HL-60 (cell line): Measurements from ENCODE around the gene GMCL2.

Source experiments
- DNase-seq, 2 experiments: peaks; one replicate each; pipeline ENCODE4 v3.0.0-alpha.2; 2010 to 2020; ENCODE audit warnings: low read depth in 1 of 2, low spot score in 1 of 2
- H3K27ac ChIP-seq: fragments of 250-450 bp; sonication (Bioruptor Pico); replicated peaks from 2 replicates; pipeline ENCODE4 v1.5.1; 2020; ENCODE audit warnings: mild to moderate bottlenecking, moderate library complexity
- H3K27me3 ChIP-seq: fragments of 250-450 bp; sonication (Bioruptor Pico); 2 replicates; pipeline ENCODE4 v1.5.1; 2021; ENCODE audit warnings: mild to moderate bottlenecking, moderate library complexity; ENCODE audit not compliant: insufficient read depth, poor library complexity, severe bottlenecking
- H3K4me3 ChIP-seq: replicated peaks from 2 replicates; pipeline ENCODE4 v1.5.1; 2011; ENCODE audit warnings: mild to moderate bottlenecking, control low read depth, low read length; ENCODE audit not compliant: insufficient read depth
- GABPA ChIP-seq: IDR thresholded peaks from 2 replicates; pipeline ENCODE4 v1.6.1; 2012; ENCODE audit warnings: low read depth
- POLR2AphosphoS5 ChIP-seq: IDR thresholded peaks from 2 replicates; pipeline ENCODE4 v1.6.1; 2012; ENCODE audit warnings: low read depth
- SPI1 ChIP-seq: IDR thresholded peaks from 2 replicates; pipeline ENCODE4 v1.6.1; 2012; ENCODE audit warnings: low read depth, mild to moderate bottlenecking, borderline replicate concordance
- TF ChIP-seq, protein P1 (sequence below): IDR thresholded peaks from 2 replicates; pipeline ENCODE4 v1.6.1; 2012; ENCODE audit warnings: low read depth; ENCODE audit not compliant: insufficient replicate concordance
- TF ChIP-seq, protein P2 (sequence below): IDR thresholded peaks from one replicate; pipeline ENCODE4 v1.5.1; 2011; ENCODE audit warnings: low read length, control low read depth, inconsistent platforms; ENCODE audit not compliant: insufficient read depth

The GMCL2 gene

DNA sequence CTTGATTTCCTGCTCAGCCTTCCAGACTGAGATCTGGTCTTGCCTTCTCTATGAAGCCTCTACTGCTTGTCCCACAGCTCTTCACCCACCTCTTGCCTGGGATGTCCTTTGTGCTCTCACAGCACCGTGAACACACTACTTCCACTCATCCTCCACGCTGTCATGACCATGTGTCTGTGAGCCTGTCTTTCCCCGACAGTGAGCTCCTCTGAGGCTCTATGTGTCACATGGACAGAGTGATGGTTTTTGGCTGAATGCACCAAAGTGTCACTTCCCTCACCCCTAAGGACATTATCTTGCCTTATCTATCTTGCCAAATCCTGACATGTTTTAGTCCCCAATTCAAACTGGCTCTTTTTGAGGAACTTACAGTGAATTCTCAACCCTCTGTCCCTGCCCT is 34.1 kb upstream of the GMCL2 start:
- TF ChIP-seq GABPA (no peak), SPI1 (peak; percentile 35; the same call in 1 of the 2 replicates)
- no peaks in the 10 kb centered on the region for H3K27me3 ChIP-seq
- H3K4me3 ChIP-seq, result no peak overlapping the region
- H3K27ac ChIP-seq, result peak overlapping the region; percentile 42
- peak in 1 of 2 experiments; percentile 60 for DNase-seq

DNA sequence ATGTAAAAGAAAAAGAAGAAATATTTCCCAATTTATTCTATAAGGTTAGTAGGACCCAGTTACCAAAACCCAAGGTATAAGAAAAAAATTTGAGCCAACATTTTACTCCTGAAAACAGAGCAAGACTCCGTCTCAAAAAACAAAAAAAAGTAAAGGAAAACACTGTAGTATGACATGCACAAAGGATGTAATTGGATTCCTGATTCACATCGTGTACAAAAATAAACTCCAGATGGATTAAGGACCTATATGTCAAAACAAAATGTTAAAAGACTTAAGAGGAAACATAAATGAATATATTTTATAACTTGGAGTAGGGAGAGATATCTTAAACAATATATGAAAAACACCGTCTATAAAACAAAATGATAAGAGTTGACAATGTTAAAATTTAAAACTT is 31.7 kb upstream of the GMCL2 start:
- Histone ChIP-seq H3K4me3 (no peak overlapping the region), H3K27me3 (no peaks in the 10 kb centered on the region), H3K27ac (no peak overlapping the region)
- TF ChIP-seq, protein P1, sequence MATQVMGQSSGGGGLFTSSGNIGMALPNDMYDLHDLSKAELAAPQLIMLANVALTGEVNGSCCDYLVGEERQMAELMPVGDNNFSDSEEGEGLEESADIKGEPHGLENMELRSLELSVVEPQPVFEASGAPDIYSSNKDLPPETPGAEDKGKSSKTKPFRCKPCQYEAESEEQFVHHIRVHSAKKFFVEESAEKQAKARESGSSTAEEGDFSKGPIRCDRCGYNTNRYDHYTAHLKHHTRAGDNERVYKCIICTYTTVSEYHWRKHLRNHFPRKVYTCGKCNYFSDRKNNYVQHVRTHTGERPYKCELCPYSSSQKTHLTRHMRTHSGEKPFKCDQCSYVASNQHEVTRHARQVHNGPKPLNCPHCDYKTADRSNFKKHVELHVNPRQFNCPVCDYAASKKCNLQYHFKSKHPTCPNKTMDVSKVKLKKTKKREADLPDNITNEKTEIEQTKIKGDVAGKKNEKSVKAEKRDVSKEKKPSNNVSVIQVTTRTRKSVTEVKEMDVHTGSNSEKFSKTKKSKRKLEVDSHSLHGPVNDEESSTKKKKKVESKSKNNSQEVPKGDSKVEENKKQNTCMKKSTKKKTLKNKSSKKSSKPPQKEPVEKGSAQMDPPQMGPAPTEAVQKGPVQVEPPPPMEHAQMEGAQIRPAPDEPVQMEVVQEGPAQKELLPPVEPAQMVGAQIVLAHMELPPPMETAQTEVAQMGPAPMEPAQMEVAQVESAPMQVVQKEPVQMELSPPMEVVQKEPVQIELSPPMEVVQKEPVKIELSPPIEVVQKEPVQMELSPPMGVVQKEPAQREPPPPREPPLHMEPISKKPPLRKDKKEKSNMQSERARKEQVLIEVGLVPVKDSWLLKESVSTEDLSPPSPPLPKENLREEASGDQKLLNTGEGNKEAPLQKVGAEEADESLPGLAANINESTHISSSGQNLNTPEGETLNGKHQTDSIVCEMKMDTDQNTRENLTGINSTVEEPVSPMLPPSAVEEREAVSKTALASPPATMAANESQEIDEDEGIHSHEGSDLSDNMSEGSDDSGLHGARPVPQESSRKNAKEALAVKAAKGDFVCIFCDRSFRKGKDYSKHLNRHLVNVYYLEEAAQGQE, result no peak
- TF ChIP-seq GABPA (no peak), SPI1 (no peak)
- no peak for DNase-seq

DNA sequence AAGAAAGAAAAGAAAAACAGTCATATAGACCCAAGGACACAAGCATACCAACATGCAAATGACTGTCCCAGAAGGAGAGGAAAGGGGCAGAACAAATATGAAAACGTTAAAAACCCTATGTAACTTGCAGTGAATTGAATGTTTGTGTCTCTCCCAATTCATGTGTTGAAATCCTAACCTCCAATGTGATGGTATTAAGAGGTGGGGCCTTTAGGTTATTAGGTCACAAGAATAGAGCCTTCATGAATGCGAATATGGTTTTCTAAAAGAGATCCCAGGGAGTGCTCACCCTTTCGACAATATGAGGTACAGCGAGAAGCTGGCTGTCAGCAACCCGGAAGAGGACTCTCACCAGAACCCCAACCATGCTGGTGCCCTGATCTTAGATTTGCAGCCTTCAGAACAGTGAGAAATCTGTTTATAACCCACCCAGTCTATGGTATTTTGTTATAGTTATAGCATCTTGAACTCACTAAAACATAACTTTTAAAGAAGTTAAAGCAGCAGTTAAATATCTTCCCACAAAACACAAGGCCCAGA is 31.1 kb upstream of the GMCL2 start:
- no peak for DNase-seq
- TF ChIP-seq GABPA (no peak), POLR2AphosphoS5 (no peak), SPI1 (no peak)
- TF ChIP-seq, protein P2, sequence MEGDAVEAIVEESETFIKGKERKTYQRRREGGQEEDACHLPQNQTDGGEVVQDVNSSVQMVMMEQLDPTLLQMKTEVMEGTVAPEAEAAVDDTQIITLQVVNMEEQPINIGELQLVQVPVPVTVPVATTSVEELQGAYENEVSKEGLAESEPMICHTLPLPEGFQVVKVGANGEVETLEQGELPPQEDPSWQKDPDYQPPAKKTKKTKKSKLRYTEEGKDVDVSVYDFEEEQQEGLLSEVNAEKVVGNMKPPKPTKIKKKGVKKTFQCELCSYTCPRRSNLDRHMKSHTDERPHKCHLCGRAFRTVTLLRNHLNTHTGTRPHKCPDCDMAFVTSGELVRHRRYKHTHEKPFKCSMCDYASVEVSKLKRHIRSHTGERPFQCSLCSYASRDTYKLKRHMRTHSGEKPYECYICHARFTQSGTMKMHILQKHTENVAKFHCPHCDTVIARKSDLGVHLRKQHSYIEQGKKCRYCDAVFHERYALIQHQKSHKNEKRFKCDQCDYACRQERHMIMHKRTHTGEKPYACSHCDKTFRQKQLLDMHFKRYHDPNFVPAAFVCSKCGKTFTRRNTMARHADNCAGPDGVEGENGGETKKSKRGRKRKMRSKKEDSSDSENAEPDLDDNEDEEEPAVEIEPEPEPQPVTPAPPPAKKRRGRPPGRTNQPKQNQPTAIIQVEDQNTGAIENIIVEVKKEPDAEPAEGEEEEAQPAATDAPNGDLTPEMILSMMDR, result no peak
- TF ChIP-seq, protein P1, result no peak
- no peaks in the 10 kb centered on the region for H3K27me3 ChIP-seq
- no peak overlapping the region for H3K4me3 ChIP-seq
- H3K27ac ChIP-seq, result no peak overlapping the region

DNA sequence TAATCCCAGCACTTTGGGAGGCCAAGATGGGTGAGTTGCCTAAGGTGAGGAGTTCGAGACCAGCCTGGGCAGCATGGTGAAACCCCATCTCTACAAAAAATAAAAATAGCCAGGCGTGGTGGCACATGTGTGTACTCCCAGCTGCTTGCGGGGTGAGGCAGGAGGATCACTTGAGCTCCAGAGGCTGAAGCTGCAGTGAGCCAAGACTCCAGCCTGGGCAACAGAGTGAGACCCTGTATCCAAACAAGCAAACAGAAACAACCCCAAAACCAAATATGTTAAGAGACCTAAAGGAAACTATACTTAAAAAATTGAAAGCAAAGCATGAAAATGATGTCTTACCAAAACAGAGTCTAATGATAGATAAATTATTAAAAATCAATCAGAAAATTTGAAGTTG is 29.6 kb upstream of the GMCL2 start:
- peak overlapping the region; percentile 76 for H3K27ac ChIP-seq
- no peak overlapping the region for H3K4me3 ChIP-seq
- H3K27me3 ChIP-seq, result no peaks in the 10 kb centered on the region
- DNase-seq, result no peak
- no peak for TF ChIP-seq POLR2AphosphoS5
- TF ChIP-seq, protein P2, result no peak
- no peak for TF ChIP-seq SPI1
- TF ChIP-seq, protein P1, result no peak
- TF ChIP-seq GABPA, result no peak
